Neural progenitor cell (in vitro differentiated cells): ENCODE measurements around the gene IGSF10.

Source experiments
- EZH2 ChIP-seq: fragments of 200-600 bp; sonication (generic); IDR thresholded peaks from 2 replicates; pipeline ENCODE4 v1.6.1; 2017; ENCODE audit warnings: antibody characterized with exemption, mild to moderate bottlenecking, moderate library complexity
- EZH2phosphoT487 ChIP-seq: fragments of 200-600 bp; sonication (generic); IDR thresholded peaks from 2 replicates; pipeline ENCODE4 v1.6.1; 2017; ENCODE audit warnings: antibody characterized with exemption
- TF ChIP-seq, protein P1 (sequence below): fragments of 200-600 bp; sonication (generic); IDR thresholded peaks from 2 replicates; pipeline ENCODE4 v1.5.1; 2017; ENCODE audit warnings: antibody characterized with exemption, mild to moderate bottlenecking

DNA sequence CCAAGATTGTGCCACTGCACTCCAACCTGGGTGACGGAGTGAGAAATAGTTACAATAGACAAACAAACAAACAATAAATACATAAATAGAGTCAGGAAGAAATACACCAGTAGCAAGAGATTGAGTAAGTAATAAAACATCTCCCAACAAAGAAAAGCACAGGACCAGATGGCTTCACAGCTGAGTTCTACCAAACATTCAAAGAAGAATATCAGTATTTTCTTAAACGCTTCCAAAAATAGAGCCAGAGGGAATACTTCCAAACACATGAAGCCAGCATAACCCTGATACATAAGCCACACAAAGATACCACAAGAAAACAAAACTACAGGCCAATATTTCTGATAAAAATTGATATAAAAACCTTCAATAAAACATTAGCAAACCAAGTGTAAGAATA, 30.7 kb upstream of the IGSF10 start:
- TF ChIP-seq, protein P1, sequence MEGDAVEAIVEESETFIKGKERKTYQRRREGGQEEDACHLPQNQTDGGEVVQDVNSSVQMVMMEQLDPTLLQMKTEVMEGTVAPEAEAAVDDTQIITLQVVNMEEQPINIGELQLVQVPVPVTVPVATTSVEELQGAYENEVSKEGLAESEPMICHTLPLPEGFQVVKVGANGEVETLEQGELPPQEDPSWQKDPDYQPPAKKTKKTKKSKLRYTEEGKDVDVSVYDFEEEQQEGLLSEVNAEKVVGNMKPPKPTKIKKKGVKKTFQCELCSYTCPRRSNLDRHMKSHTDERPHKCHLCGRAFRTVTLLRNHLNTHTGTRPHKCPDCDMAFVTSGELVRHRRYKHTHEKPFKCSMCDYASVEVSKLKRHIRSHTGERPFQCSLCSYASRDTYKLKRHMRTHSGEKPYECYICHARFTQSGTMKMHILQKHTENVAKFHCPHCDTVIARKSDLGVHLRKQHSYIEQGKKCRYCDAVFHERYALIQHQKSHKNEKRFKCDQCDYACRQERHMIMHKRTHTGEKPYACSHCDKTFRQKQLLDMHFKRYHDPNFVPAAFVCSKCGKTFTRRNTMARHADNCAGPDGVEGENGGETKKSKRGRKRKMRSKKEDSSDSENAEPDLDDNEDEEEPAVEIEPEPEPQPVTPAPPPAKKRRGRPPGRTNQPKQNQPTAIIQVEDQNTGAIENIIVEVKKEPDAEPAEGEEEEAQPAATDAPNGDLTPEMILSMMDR, result no peak
- TF ChIP-seq EZH2phosphoT487, result no peak
- TF ChIP-seq EZH2, result no peak
